CD4-positive, CD25-positive, alpha-beta regulatory T cell (primary cell): Measurements from ENCODE around the gene TNRC18. TPM values are rescaled to one million over a fixed set of nuclear protein-coding genes. Genes with fewer than 3 reads are reported as not detected.
"Not testable (repeated sequence)": the region's sequence is repeated elsewhere in the genome, so short reads cannot be mapped to it uniquely, and the experiment has no call there.

Source experiments
- ATAC-seq, 2 donors: fragments of 150-1000 bp; cut with Tn5 transposase; one replicate each; pipeline ENCODE4 v1.10.0; 2021; ENCODE audit warnings: low read depth in 2 of 2, moderate number of reproducible peaks in 2 of 2, moderate library complexity in 1 of 2
- DNase-seq, 3 donors: peaks; one replicate each; pipeline versions ENCODE4 v3.0.0 to v3.0.0-alpha.2; 2012 to 2022; ENCODE audit warnings: mixed read lengths in 1 of 3
- H3K27ac ChIP-seq: one replicate; pipeline ENCODE4 v1.7.0; 2013; ENCODE audit warnings: mild to moderate bottlenecking, low read length; ENCODE audit not compliant: insufficient read depth, poor library complexity, severe bottlenecking
- H3K27me3 ChIP-seq: one replicate; pipeline ENCODE4 v1.7.0; 2013; ENCODE audit warnings: low read length; ENCODE audit not compliant: control insufficient read depth, insufficient read depth
- H3K36me3 ChIP-seq: one replicate; pipeline ENCODE4 v1.7.0; 2013; ENCODE audit warnings: mild to moderate bottlenecking, low read length, moderate library complexity; ENCODE audit not compliant: control insufficient read depth, insufficient read depth
- H3K4me1 ChIP-seq: 2 replicates; pipeline ENCODE4 v1.7.0; 2013; ENCODE audit warnings: mild to moderate bottlenecking, low read length; ENCODE audit not compliant: insufficient read depth, control insufficient read depth, poor library complexity, severe bottlenecking
- H3K4me3 ChIP-seq: one replicate; pipeline ENCODE4 v1.7.0; 2013; ENCODE audit warnings: low read depth, mild to moderate bottlenecking, low read length, moderate library complexity
- H3K9me3 ChIP-seq, 2 experiments: 1 replicate in 1 of 2; 2 replicates in 1 of 2; pipeline ENCODE4 v1.7.0; 2013; ENCODE audit warnings: low read length in 2 of 2, mild to moderate bottlenecking in 1 of 2, moderate library complexity in 1 of 2; ENCODE audit not compliant: control insufficient read depth in 2 of 2
- H3K27ac Mint-ChIP-seq, 3 donors: one replicate each; pipeline ENCODE4 v1.8.0; 2020 to 2022; ENCODE audit warnings: mild to moderate bottlenecking in 3 of 3, mixed read lengths in 3 of 3, moderate library complexity in 2 of 3
- H3K27me3 Mint-ChIP-seq: one replicate; pipeline ENCODE4 v1.8.0; 2022; ENCODE audit warnings: mild to moderate bottlenecking, mixed read lengths
- H3K36me3 Mint-ChIP-seq: one replicate; pipeline ENCODE4 v1.8.0; 2020; ENCODE audit warnings: mixed read lengths
- H3K4me1 Mint-ChIP-seq, 4 donors: one replicate each; pipeline ENCODE4 v1.8.0; 2020 to 2022; ENCODE audit warnings: mixed read lengths in 4 of 4, mild to moderate bottlenecking in 1 of 4
- H3K4me3 Mint-ChIP-seq, 4 donors: one replicate each; pipeline ENCODE4 v1.8.0; 2020 to 2022; ENCODE audit warnings: mild to moderate bottlenecking in 4 of 4, mixed read lengths in 4 of 4, moderate library complexity in 3 of 4
- H3K9me3 Mint-ChIP-seq, 7 donors: one replicate each; pipeline ENCODE4 v1.8.0; 2020 to 2022; ENCODE audit warnings: mixed read lengths in 7 of 7, mild to moderate bottlenecking in 3 of 7, moderate library complexity in 2 of 7
- polyA plus RNA-seq, 4 donors: library from polyadenylated mRNA; unstranded; fragments of 300-500 nt; fragmentation: Illumina TruSeq; gene quantifications; one replicate each; pipeline ENCODE4 v1.2.3, GENCODE V29; 2021
- total RNA-seq: library from RNA; stranded (reverse); gene quantifications from one replicate; pipeline ENCODE4 v1.2.3, GENCODE V29; 2022

TNRC18 gene
- total and polyA plus RNA-seq, 5 donors from 2014 or later = 0.17 to 80.1 (median 0.60) TPM

GRCh38 chr7:5322621-5323410 lies 100.8 kb downstream of the TNRC18 start:
- H3K36me3 Mint-ChIP-seq = peaks cover 41% of the 10 kb centered on the region
- H3K4me3 ChIP-seq = no peak overlapping the region
- no peak overlapping the region for H3K27ac ChIP-seq
- H3K4me1 Mint-ChIP-seq = peaks cover 0 to 3% (median 1%) of the 10 kb centered on the region in 4 donors
- DNase-seq (no peak), ATAC-seq (no peak)
- no peak overlapping the region for H3K27ac Mint-ChIP-seq
- peaks cover 27% of the 10 kb centered on the region for H3K36me3 ChIP-seq
- no peak overlapping the region for H3K4me3 Mint-ChIP-seq
- H3K27me3 ChIP-seq = no peaks in the 10 kb centered on the region
- peaks cover 3 to 8% of the 10 kb centered on the region in 2 experiments for H3K9me3 ChIP-seq
- H3K9me3 Mint-ChIP-seq = peaks cover 0 to 19% (median 2%) of the 10 kb centered on the region in 7 donors
- H3K27me3 Mint-ChIP-seq = no peaks in the 10 kb centered on the region
- H3K4me1 ChIP-seq = no peaks in the 10 kb centered on the region

DNA sequence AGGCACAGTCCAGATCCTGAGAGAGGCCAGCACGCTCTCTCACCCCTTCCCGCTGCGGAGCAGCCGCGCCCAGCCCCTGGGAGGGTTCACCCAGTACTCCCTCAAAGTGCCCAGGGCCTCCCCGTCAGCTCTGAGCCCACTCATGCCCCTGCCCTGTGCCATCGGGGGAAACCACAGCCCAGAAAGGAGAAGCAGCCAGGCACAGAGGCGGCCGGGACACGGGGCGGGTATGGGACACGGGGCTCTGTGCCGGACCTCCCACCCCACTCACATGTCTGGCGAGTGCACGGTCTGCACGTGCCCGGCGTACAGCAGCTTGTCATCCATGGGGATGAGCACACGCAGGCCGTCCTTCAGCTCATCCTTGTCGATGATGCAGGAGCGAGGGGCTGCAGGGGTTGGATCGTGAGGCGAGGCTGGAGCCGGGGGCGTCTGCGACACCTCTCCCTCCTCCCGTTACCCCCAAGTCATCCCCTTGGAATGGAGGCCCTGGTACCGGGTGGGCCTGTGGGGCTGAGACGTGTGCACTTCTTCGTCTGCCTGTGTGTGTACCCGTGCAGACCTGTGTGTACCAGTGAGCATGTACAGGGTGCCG lies 102.7 kb downstream of the TNRC18 start:
- Histone ChIP-seq H3K36me3 (peaks cover 23% of the 10 kb centered on the region), H3K27ac (no peak overlapping the region), H3K4me3 (no peak overlapping the region), H3K27me3 (no peaks in the 10 kb centered on the region), H3K9me3 (peaks cover 3 to 8% of the 10 kb centered on the region in 2 experiments), H3K4me1 (no peaks in the 10 kb centered on the region)
- DNase-seq = no peak
- H3K36me3 Mint-ChIP-seq = peaks cover 38% of the 10 kb centered on the region
- H3K4me1 Mint-ChIP-seq = no peaks in the 10 kb centered on the region
- H3K27me3 Mint-ChIP-seq = no peaks in the 10 kb centered on the region
- no peak overlapping the region for H3K27ac Mint-ChIP-seq
- H3K4me3 Mint-ChIP-seq = no peak overlapping the region
- no peak for ATAC-seq
- H3K9me3 Mint-ChIP-seq = peaks cover 0 to 19% (median 2%) of the 10 kb centered on the region in 7 donors

DNA sequence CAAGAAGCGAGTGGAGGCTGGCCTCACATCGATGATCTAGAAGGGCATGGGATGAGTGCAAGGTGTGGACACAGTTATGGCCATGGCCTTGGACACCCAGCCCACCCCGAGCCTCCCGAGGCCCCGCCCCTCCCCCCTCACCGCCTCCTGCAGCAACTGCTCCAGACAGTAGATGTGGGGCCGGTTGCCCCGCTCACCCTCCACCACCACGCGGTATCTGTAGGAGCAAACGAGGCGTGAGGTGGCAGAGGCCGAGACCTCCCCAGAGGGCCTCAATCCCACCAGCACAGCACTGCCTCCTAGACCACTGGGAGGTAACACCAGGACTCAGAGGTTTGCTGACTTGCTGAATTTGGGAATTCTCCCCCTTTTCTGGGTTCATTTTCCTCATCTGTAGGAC lies 103.2 kb downstream of the TNRC18 start:
- no peak overlapping the region for H3K27ac Mint-ChIP-seq
- Histone ChIP-seq H3K4me3 (no peak overlapping the region), H3K27me3 (no peaks in the 10 kb centered on the region), H3K9me3 (peaks cover 3 to 8% of the 10 kb centered on the region in 2 experiments), H3K4me1 (no peaks in the 10 kb centered on the region), H3K36me3 (peaks cover 27% of the 10 kb centered on the region), H3K27ac (no peak overlapping the region)
- DNase-seq (no peak), ATAC-seq (no peak)
- H3K9me3 Mint-ChIP-seq = peaks cover 0 to 19% (median 2%) of the 10 kb centered on the region in 7 donors
- no peaks in the 10 kb centered on the region for H3K4me1 Mint-ChIP-seq
- no peaks in the 10 kb centered on the region for H3K27me3 Mint-ChIP-seq
- no peak overlapping the region for H3K4me3 Mint-ChIP-seq
- peaks cover 36% of the 10 kb centered on the region for H3K36me3 Mint-ChIP-seq

DNA sequence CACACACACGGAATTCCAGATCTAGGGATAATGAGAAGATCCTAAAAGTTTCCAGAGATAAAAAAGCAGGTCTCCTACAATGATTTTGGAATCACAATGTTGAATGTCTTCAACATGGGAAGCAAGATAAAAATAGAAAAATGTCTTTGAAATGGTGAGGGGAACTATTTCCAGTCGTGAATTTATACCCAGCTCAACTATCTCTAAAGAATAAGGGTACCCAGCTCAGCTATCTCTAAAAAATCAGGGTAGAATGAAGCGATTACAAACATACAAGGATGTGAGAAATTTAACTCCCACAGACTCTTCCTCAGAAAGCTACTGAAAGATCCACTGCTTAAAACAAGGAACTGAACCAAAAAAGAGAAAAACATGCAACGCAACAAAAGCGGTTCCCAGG lies 105.0 kb downstream of the TNRC18 start:
- peaks cover 36% of the 10 kb centered on the region for H3K36me3 Mint-ChIP-seq
- H3K9me3 ChIP-seq, H3K27ac Mint-ChIP-seq, H3K4me1 ChIP-seq, H3K27me3 ChIP-seq, H3K4me3 Mint-ChIP-seq, ATAC-seq, H3K27me3 Mint-ChIP-seq, H3K27ac ChIP-seq, DNase-seq, H3K4me1 Mint-ChIP-seq, H3K4me3 ChIP-seq: not testable (repeated sequence)
- peaks cover 34% of the 10 kb centered on the region for H3K36me3 ChIP-seq
- H3K9me3 Mint-ChIP-seq = peaks cover 0 to 19% (median 3%) of the 10 kb centered on the region in 7 donors

GRCh38 chr7:5315761-5316160 lies 107.9 kb downstream of the TNRC18 start:
- H3K27me3 Mint-ChIP-seq = no peaks in the 10 kb centered on the region
- H3K27ac Mint-ChIP-seq = no peak overlapping the region
- peaks cover 0 to 19% (median 2%) of the 10 kb centered on the region in 7 donors for H3K9me3 Mint-ChIP-seq
- Histone ChIP-seq H3K4me3 (no peak overlapping the region), H3K36me3 (peaks cover 34% of the 10 kb centered on the region), H3K4me1 (no peaks in the 10 kb centered on the region), H3K27ac (no peak overlapping the region), H3K9me3 (peaks cover 3 to 8% of the 10 kb centered on the region in 2 experiments), H3K27me3 (no peaks in the 10 kb centered on the region)
- ATAC-seq = peak in 1 of 2 donors; percentile 12
- no peak for DNase-seq
- H3K36me3 Mint-ChIP-seq = peaks cover 33% of the 10 kb centered on the region
- no peak overlapping the region for H3K4me3 Mint-ChIP-seq
- H3K4me1 Mint-ChIP-seq = no peaks in the 10 kb centered on the region

GRCh38 chr7:5314864-5315263 lies 108.8 kb downstream of the TNRC18 start:
- H3K36me3 ChIP-seq = peaks cover 28% of the 10 kb centered on the region
- H3K4me3 ChIP-seq = no peak overlapping the region
- H3K9me3 ChIP-seq = peaks cover 3 to 8% of the 10 kb centered on the region in 2 experiments
- Mint-ChIP-seq H3K27me3 (no peaks in the 10 kb centered on the region), H3K27ac (no peak overlapping the region), H3K36me3 (peaks cover 33% of the 10 kb centered on the region), H3K4me1 (no peaks in the 10 kb centered on the region), H3K9me3 (peaks cover 0 to 16% (median 1%) of the 10 kb centered on the region in 7 donors), H3K4me3 (no peak overlapping the region)
- H3K4me1 ChIP-seq = no peaks in the 10 kb centered on the region
- DNase-seq (no peak), ATAC-seq (no peak)
- no peaks in the 10 kb centered on the region for H3K27me3 ChIP-seq
- H3K27ac ChIP-seq = no peak overlapping the region

DNA sequence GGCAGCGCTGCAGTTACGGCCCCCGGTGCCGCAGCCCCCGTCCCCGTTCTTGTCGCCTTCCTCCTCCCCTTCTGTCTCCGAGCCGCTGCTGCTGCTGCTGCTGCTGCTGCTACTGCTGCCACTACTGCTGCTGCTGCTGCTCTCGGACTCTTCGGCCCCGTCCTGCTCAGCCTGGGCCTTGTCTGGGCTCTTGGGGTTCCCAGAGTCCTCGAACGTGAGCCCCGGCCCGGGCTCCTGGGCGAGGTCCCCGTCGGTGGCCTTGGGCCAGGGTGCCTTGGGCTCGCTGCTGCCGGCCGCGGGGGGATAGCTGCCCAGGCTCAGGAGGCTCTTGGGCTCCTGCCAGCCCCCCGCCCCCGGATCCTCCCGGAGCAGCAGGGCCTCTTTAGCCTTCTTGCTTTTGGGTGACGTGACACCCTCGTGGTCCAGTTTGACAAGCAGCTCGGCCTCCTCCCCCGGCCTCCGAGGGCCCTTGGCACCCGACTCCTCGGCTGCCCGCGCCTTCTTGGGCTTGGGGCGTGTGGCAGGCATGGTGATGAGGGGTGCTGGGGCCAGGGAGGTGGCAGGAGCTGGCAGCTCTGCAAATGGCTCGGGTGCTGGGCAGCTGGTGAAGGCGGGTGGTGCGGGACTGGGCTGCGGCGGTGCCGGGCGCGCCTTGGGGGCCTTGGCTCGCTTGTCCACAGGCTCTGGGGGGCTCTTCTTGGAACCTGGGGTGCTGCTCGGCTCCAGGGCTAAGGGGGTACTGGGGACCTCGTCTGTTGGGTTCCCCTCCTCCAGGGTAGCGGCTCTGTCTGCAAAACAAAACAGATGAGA lies 110.4 kb downstream of the TNRC18 start:
- not testable (repeated sequence) for H3K4me1 Mint-ChIP-seq, H3K4me3 Mint-ChIP-seq, DNase-seq, H3K9me3 ChIP-seq, H3K27ac ChIP-seq, H3K27me3 Mint-ChIP-seq, H3K9me3 Mint-ChIP-seq, H3K27me3 ChIP-seq, H3K27ac Mint-ChIP-seq, H3K4me3 ChIP-seq, ATAC-seq, H3K4me1 ChIP-seq
- peaks cover 21% of the 10 kb centered on the region for H3K36me3 ChIP-seq
- H3K36me3 Mint-ChIP-seq = peaks cover 20% of the 10 kb centered on the region
